Measurements from ENCODE around the gene PAK6.

The PAK6 gene

DNA sequence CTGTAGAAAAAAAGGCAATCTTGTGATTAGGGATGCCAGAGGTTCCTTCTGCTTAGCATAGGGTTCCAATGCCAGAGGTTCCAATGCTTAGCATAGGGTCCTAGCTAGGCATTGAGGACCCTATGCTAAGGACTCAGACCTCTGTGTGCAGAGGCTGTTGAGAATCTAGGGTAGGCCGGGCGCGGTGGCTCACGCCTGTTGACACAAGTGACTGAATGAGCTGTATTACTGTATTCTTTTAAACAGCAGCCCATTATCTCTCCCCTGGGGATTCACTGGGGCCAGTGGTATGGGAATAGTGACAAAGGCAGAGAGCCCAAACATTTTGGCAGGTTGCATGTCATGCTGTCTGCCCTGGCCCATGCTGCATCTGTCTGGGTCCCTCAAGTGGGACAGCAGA lies 16.2 kb downstream of the PAK6 start:
- no peak overlapping the region for H3K4me2 ChIP-seq (ENCODE audit: low read length)
- H3K4me1 ChIP-seq (ENCODE audit: low read length): peaks cover 6% of the 10 kb centered on the region
- no peak overlapping the region for H2AFZ ChIP-seq (ENCODE audit: low read depth, low read length)
- no peak overlapping the region for H3K9ac ChIP-seq (ENCODE audit: low read length)
- peaks cover 8% of the 10 kb centered on the region for H3K27me3 ChIP-seq (ENCODE audit: low read depth, low read length)
- H3K4me3 ChIP-seq (ENCODE audit: low read length): no peak overlapping the region
- no peaks in the 10 kb centered on the region for H3K36me3 ChIP-seq (replicated peaks; ENCODE audit: low read depth, low read length)
- no peaks in the 10 kb centered on the region for H3K9me3 ChIP-seq (ENCODE audit: insufficient read depth, low read length)
- TF ChIP-seq CTCF (IDR thresholded peaks at IDR 0.05; ENCODE audit: low read depth, low read length) (no peak), EZH2phosphoT487 (IDR thresholded peaks at IDR 0.05; ENCODE audit: low read depth) (no peak)
- H4K20me1 ChIP-seq (ENCODE audit: insufficient read depth, low read length): no peaks in the 10 kb centered on the region
- H3K27ac ChIP-seq (ENCODE audit: low read length): no peak overlapping the region
- H3K79me2 ChIP-seq (ENCODE audit: low read length): no peaks in the 10 kb centered on the region

GRCh38 chr15:40256638-40257235 lies 17.9 kb downstream of the PAK6 start:
- H3K4me3 ChIP-seq (ENCODE audit: low read length): no peak overlapping the region
- H3K27me3 ChIP-seq (ENCODE audit: low read depth, low read length): peaks cover 7% of the 10 kb centered on the region
- no peaks in the 10 kb centered on the region for H3K79me2 ChIP-seq (ENCODE audit: low read length)
- H3K36me3 ChIP-seq (replicated peaks; ENCODE audit: low read depth, low read length): no peaks in the 10 kb centered on the region
- H3K4me2 ChIP-seq (ENCODE audit: low read length): no peak overlapping the region
- TF ChIP-seq EZH2phosphoT487 (IDR thresholded peaks at IDR 0.05; ENCODE audit: low read depth) (no peak), CTCF (IDR thresholded peaks at IDR 0.05; ENCODE audit: low read depth, low read length) (no peak)
- H2AFZ ChIP-seq (ENCODE audit: low read depth, low read length): no peak overlapping the region
- H3K27ac ChIP-seq (ENCODE audit: low read length): no peak overlapping the region
- H3K9me3 ChIP-seq (ENCODE audit: insufficient read depth, low read length): no peaks in the 10 kb centered on the region
- H4K20me1 ChIP-seq (ENCODE audit: insufficient read depth, low read length): no peaks in the 10 kb centered on the region
- peaks cover 6% of the 10 kb centered on the region for H3K4me1 ChIP-seq (ENCODE audit: low read length)
- no peak overlapping the region for H3K9ac ChIP-seq (ENCODE audit: low read length)

DNA sequence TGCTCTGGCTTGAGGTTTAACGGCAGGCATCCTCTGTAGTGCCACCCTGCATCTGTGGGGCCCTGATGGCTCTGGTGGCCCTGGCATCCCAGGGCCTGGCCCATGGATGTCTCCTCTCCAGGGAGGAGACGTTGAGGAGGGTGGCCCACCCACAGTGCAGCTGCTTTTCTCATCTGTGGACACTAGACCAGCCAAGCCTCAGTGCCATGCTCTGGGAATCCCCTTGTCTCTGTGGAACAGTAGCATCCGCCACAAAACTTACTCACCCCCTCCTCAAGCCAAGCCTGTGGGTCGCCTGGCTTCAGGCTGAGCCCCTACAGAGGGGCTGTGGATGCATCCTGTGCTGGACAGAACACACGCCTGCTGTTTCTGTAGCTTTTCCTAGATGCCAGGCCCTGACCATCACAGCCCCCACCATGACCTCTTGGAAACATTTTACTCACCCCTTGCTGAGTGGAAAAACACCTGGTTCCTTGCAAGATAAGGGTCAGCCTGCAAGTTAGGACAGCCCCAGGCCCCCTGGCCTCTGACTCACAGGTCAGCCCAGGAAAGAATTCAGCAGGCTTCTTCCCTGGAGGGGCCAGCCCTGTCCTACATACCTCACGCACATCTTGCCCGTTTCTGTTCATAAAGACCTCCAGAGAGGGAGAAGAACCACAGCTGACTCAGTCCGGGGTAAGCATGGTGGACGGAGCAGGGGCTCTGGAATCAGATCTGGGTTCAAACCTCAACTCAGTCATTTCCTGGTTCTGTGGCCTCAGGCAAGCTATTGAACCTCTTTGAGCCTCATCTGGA lies 19.0 kb downstream of the PAK6 start:
- Histone ChIP-seq H3K79me2 (ENCODE audit: low read length) (no peaks in the 10 kb centered on the region), H2AFZ (ENCODE audit: low read depth, low read length) (no peak overlapping the region), H3K27me3 (ENCODE audit: low read depth, low read length) (no peaks in the 10 kb centered on the region), H3K4me3 (ENCODE audit: low read length) (no peak overlapping the region), H3K4me2 (ENCODE audit: low read length) (no peak overlapping the region), H3K4me1 (ENCODE audit: low read length) (peaks cover 6% of the 10 kb centered on the region), H3K9ac (ENCODE audit: low read length) (no peak overlapping the region), H3K9me3 (ENCODE audit: insufficient read depth, low read length) (no peaks in the 10 kb centered on the region), H4K20me1 (ENCODE audit: insufficient read depth, low read length) (no peaks in the 10 kb centered on the region), H3K36me3 (replicated peaks; ENCODE audit: low read depth, low read length) (no peaks in the 10 kb centered on the region), H3K27ac (ENCODE audit: low read length) (no peak overlapping the region)
- TF ChIP-seq EZH2phosphoT487 (IDR thresholded peaks at IDR 0.05; ENCODE audit: low read depth) (no peak), CTCF (IDR thresholded peaks at IDR 0.05; ENCODE audit: low read depth, low read length) (no peak)

DNA sequence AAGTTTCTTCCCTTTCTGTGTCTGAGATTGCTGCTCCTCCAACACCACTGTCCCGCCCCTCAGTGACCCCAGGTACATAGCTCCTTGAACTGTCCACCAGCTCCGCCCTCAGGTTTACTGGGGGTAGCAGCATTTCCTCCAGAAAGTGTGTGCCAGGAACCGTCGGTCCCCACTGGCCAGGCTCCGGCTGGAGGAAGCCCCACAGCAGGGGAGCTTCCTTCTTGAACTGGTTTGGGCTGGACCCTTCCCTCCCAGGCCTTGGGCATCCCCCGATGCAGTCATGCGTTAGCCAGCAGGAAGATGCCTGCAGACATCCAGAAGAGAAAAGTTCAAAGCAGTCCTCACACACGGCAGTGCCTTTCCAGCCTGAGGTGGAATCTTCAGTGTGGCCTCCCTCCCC lies 19.7 kb downstream of the PAK6 start:
- no peak overlapping the region for H3K27ac ChIP-seq (ENCODE audit: low read length)
- H3K79me2 ChIP-seq (ENCODE audit: low read length): no peaks in the 10 kb centered on the region
- H3K4me1 ChIP-seq (ENCODE audit: low read length): peaks cover 2% of the 10 kb centered on the region
- H3K36me3 ChIP-seq (replicated peaks; ENCODE audit: low read depth, low read length): no peaks in the 10 kb centered on the region
- H3K4me3 ChIP-seq (ENCODE audit: low read length): no peak overlapping the region
- H3K9me3 ChIP-seq (ENCODE audit: insufficient read depth, low read length): no peaks in the 10 kb centered on the region
- H2AFZ ChIP-seq (ENCODE audit: low read depth, low read length): no peak overlapping the region
- no peaks in the 10 kb centered on the region for H4K20me1 ChIP-seq (ENCODE audit: insufficient read depth, low read length)
- no peak overlapping the region for H3K4me2 ChIP-seq (ENCODE audit: low read length)
- TF ChIP-seq CTCF (IDR thresholded peaks at IDR 0.05; ENCODE audit: low read depth, low read length): no peak
- no peak for TF ChIP-seq EZH2phosphoT487 (IDR thresholded peaks at IDR 0.05; ENCODE audit: low read depth)
- H3K27me3 ChIP-seq (ENCODE audit: low read depth, low read length): no peaks in the 10 kb centered on the region
- H3K9ac ChIP-seq (ENCODE audit: low read length): no peak overlapping the region
